GM21515 (cell line): ENCODE measurements around the gene ZNF273.

Experiments
- ATAC-seq: cut with Tn5 transposase; IDR thresholded peaks from one replicate; pipeline ENCODE4 v1.9.1; 2021; ENCODE audit not compliant: unreplicated experiment

The ZNF273 gene

GRCh38 chr7:64876792-64877713 is 26.0 kb upstream of the ZNF273 start:
- ATAC-seq, result no peak

- no peak for ATAC-seq
Measured at GRCh38 chr7:64877714-64878610, 25.1 kb upstream of the ZNF273 start.

- no peak for ATAC-seq
Measured at GRCh38 chr7:64878684-64879083, 24.4 kb upstream of the ZNF273 start.

- ATAC-seq, result no peak
Measured at GRCh38 chr7:64879086-64879730, 23.9 kb upstream of the ZNF273 start.

GRCh38 chr7:64879800-64880199 is 23.3 kb upstream of the ZNF273 start:
- no peak for ATAC-seq

- ATAC-seq, result no peak
Measured at GRCh38 chr7:64880322-64881297, 22.5 kb upstream of the ZNF273 start.

GRCh38 chr7:64881461-64882287 is 21.4 kb upstream of the ZNF273 start:
- ATAC-seq, result no peak

GRCh38 chr7:64882341-64883112 is 20.5 kb upstream of the ZNF273 start:
- ATAC-seq, result no peak

GRCh38 chr7:64883113-64883905 is 19.8 kb upstream of the ZNF273 start:
- ATAC-seq, result no peak

GRCh38 chr7:64884085-64884912 is 18.8 kb upstream of the ZNF273 start:
- ATAC-seq, result no peak

GRCh38 chr7:64884913-64885370 is 18.1 kb upstream of the ZNF273 start:
- no peak for ATAC-seq

GRCh38 chr7:64885520-64886240 is 17.4 kb upstream of the ZNF273 start:
- ATAC-seq, result no peak

- ATAC-seq, result no peak
Measured at GRCh38 chr7:64886956-64887545, 16.0 kb upstream of the ZNF273 start.

- no peak for ATAC-seq
Measured at GRCh38 chr7:64887756-64888508, 15.1 kb upstream of the ZNF273 start.

GRCh38 chr7:64888561-64888900 is 14.5 kb upstream of the ZNF273 start:
- no peak for ATAC-seq
